Stimulated activated CD4-positive, alpha-beta T cell treated with anti-CD3 and anti-CD28 coated beads, Interleukin-2, amount 100 ng/mL, for 24 hours (primary cell): ENCODE measurements around the gene SMAD3.
A peak's percentile ranks its signal among the peaks of the same experiment; 100 is the strongest.

Source experiments
- DNase-seq, 2 donors: peaks; one replicate each; pipeline ENCODE4 v3.0.0-alpha.2; 2020

The SMAD3 gene

DNA sequence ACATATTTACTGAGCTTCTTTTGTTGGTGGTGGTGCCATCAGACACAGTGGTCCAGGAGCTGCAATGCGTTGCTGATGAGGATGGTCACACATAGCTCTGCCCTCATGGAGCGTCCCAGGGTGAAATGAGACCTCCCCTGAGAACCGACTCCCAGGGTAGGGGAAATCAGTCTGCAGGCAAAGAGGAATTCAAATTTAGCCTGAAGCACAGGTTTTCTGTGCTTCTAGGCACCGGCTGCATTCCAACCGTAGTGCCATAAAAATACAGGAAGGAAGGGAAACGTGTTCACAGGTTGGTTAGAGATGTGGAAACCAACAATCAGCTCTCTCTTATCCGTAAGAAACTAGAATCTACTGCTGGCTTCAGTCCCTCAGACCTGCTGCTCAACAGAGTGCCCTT, 19.2 kb downstream of the SMAD3 start:
- no peak for DNase-seq

- peak; percentile 66 to 67 for DNase-seq
These were observed 19.9 kb downstream of the SMAD3 start for GRCh38 chr15:67085237-67085817.

GRCh38 chr15:67085818-67086636, 20.6 kb downstream of the SMAD3 start:
- DNase-seq, result no peak

DNA sequence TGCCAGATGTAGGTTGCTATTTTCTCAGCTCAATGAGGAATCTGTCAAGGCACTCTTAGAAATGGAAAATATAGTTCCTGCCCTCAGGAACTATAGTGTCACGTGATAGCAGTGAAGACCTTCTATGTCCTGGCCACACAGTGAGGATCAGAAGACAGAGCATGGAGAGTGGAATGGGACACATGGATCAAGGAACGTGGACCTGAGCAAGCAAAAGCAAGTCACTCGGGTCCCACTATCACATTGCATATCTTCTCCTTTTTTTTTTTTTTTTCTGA, 21.2 kb downstream of the SMAD3 start:
- DNase-seq, result no peak

- no peak for DNase-seq
These were observed 22.2 kb downstream of the SMAD3 start for GRCh38 chr15:67087507-67088172.

DNA sequence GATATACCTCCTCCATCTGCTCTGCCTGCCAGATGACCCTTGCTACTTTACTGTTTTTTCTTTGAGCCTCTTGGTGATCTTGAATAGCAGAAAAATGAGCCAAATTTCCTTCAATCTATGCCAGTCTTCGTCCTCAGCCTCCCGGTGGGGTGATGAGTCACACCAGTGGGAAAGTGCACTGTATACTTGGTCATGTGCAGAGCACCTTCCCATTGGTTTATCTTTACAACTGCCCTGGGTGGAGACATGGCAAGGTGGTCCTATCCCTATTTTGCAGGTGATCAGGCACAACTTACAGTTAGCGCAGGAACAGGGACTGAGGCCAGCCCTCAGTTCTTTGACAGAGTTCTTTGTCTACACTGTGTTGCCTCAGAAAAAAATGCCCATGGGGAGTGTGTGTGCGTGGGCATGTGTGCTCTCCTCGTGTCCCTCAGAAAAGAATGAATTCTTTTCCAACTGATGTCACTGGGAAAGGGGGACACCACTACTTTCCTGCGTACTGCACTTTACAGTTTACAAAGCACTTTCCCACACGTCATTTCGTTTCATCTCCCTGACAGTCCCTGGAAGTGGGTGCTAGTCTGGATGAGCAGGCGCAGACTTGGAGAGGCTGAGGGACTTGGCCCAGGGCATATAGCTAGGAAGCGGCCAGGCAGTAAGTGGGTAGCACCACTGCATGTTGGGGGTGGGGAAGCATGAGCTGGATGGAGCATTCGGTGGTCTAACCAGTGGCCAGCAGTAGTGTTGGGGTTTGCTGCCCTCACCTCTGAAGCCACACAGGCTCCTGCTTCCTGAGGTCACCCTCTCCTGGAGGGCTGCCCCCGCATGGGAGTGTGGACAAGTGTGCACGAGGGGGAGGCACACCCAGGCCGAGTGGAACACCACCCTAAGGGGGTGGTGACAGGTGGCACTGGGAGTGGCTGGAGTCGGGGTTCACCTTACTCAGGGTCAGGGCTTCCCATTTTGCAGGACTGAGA, 24.1 kb downstream of the SMAD3 start:
- no peak for DNase-seq

GRCh38 chr15:67090297-67091070, 25.1 kb downstream of the SMAD3 start:
- no peak for DNase-seq

- DNase-seq, result peak; percentile 70 to 73
These were observed 25.9 kb downstream of the SMAD3 start for GRCh38 chr15:67091071-67091979.

DNA sequence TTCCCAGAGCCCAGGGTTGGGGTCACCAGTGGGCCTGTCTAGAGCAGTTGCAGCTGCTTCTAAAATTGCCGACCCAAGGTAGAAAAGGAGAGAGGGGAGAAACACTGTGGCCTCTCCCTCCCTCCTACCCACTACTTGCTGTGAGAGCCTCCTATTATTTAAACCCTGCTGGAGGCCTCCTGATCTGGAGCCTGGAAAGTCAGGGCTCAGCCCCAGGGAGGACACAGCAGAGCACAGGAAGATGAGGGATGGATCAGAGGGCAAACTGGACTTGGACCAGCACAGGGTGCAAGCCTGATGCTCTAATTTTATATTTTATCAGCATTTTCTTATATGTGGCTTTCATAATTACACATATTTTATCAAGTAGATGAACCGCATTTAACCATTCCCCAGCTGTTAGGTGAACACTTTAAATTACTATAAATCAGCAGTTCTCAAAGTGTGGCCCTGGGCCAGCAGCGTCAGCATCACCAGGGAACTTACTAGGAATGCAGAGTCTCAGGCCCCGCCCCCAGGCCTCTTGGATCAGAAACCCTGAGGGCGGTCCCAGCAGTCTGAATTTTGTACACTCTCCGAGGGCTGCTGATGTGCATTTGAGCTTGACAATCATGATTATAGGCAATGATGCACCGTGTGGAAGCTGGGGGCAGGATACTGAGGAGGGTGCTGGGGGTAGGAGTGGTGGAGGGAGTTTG, 26.7 kb downstream of the SMAD3 start:
- DNase-seq, result no peak

DNA sequence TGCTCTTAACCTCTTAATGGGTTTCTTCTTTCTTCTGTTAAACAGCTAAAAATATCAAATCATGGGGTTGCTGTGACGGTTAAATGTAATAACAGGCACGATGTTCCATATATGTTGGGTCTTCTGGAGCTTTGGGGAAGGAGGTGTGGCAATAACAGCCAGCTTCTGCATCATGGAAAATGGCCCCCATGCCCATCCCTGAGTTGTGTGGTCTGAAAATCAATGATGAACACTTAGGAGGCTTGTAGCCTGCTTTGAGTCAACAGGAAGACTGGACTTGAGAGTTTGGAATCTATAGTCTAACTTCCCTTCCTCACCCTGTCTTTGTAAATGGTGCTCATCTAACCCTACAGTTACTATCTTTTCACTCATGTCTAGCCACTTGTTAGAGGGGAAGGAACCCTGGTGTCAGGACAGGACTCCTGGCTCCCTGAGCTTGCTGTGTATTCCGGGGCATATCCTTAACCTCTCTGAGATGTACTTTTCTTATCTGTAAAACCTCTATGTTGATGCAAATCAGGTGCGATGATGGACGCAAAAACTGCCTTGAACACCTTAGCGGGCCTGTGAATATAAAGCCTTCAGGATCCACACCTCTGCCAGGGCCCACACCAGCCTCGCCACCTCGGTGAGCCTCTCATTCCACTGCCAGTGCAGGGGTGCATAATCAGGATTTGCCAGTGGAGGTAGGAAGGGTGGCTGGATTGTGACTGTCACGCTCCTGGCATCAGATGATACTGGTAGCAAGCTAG, 27.5 kb downstream of the SMAD3 start:
- no peak for DNase-seq

DNA sequence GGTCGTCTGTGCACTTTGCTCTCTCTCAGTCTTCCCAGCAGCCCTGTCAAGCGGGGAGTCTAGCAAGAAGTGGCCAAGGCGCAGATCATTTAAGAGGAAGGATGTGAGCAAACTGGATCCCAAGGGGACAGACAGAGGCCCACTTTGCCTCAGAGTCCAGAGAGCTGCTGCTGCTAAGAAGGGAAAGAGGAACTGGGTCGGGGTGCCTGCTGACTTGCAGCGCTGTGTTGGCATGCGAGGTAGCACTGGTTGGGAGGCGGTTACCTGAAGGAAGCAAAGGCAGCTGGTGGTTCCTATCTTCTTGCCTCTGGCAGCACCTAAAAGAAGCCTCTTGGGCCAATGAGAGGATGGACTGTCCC, 28.1 kb downstream of the SMAD3 start:
- DNase-seq, result no peak

GRCh38 chr15:67094001-67094826, 28.8 kb downstream of the SMAD3 start:
- no peak for DNase-seq

GRCh38 chr15:67095912-67096311, 30.5 kb downstream of the SMAD3 start:
- DNase-seq, result no peak

DNA sequence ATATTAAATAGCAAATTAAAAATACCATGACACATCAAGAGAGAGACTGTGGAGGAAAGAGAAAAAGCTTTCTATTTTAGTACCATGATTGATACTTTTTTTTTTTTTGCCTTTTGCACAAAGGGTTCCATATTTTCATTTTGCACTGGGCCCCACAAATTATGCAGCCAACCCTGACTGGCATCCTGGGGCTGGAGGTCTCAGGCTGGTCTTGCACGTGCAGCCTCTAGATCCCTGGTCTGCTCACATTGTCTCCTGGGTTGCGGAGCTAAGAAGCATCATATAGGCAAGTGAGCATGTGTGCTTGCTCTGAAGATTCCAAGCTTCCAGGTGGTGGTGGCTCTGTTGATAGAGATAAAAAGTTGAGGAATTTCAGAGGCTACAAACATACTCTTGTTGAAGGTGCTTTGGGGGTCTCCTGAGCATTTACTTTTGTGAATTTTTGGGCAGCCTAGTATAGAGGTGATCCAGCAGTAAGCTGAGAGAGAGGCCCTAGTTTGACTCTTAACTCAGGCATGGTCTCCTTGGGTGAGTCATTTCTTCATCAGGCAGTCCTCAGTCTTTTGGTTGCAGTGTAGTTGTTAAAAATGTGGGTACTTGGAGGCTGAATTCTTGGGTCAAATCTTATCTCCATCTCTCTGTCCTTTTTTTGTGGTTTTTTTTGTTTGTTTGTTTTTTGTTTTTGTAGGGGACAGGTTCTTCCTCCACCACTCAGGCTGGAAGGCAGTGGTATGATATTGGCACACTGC, 31.3 kb downstream of the SMAD3 start:
- DNase-seq, result no peak

DNA sequence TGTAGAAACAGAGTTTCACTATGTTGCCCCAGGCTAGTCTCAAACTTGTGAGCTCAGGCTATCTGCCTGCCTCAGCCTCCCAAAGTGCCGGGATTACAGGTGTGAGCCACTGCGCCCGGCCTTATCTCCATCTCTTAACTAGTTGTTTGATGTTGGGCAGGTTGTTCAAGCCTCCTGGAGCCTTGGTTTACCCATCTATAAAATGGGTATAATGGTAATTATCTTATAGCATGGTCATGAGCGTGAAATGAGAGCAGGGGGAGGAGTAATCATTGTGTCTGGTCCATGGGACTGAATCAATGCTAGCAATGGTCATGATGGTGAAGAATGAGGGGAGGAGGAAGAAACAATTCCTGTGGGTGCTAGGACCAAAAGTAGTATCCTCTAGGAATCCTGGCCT, 32.0 kb downstream of the SMAD3 start:
- DNase-seq, result no peak

DNA sequence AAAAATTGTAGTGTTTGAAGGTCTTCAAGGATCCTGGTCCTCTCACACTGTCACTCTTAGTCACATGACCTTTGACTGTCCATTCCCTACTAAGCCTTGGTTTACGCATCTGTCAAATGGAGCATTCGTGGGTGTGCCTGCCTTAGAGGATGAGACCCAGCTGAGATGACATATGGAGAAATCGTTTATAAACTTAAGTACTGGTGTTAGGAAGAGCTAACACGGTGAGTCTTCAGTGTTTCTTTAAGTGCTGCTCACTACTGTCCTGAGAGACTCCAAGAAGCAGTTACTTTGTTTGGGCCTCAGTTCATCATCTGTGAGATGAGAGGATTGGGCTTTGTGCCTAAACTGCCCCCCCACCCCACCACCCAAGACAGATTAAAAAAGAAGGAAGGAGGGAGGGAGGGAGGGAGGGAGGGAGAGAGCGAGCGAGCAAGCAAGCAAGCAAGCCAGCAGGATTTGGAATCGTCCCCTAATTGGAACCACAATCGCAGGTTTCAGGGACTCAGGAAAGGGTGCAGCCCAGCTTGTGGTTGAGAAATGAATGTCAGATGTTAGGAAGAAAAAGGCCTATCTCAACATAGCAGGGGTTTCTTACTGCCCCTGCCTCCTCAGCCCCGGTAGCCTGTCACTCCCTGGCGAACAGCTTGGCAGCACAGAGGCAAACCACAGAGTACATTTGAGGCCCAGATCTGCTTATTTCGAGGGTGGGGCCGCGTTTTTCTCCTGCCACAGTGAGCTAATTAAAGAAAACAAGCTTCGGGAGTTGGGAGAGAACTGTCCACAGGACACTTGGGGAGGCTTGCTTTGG, 32.7 kb downstream of the SMAD3 start:
- peak; percentile 49 to 53 for DNase-seq

- DNase-seq, result no peak
These were observed 33.4 kb downstream of the SMAD3 start for GRCh38 chr15:67098768-67099282.
